HG03060 (cell line): ENCODE results near the gene SPRY4.
"Not testable (repeated sequence)": the region's sequence is repeated elsewhere in the genome, so short reads cannot be mapped to it uniquely, and the experiment has no call there.

ENCODE experiments used
- ATAC-seq: cut with Tn5 transposase; IDR thresholded peaks from one replicate; pipeline ENCODE4 v1.9.1; 2021; ENCODE audit warnings: low read depth, moderate number of reproducible peaks; ENCODE audit not compliant: unreplicated experiment

Gene SPRY4

GRCh38 chr5:142295960-142296860 is 28.6 kb downstream of the SPRY4 start:
- ATAC-seq = no peak

DNA sequence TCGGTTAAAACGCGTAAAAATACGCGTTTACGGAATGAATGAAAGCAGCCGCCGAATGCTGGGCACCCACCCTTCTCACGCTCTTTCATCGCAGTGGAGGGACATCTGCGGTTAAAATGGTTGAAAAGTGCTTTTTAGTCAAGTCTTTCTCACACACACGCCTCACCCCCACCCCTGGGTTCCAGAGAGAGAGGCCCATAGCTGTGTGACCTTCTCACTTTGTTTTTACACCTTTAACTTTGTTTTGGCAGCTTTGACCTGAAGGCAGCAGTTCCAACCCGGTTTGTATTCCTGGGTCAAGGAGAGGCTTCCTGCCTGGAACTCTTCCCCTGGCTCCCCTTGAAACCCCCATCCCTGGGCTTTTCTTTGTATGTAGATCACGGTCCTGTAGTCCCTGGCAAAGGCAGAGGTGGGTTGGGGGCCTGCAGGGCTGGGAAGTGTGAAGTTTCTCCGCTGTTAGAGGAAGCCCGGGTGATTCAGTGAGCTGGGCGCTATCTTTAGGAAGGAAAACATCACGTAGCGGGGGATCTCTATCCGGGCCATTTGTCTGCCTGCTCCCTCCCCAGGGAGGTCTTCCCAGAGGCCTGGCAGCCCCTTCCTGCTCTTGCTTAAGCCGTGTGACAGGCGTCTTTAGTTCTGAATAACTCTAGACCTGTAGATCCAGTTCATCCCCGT is 29.6 kb downstream of the SPRY4 start:
- ATAC-seq = no peak

- no peak for ATAC-seq
These were observed 31.3 kb downstream of the SPRY4 start for GRCh38 chr5:142293486-142293885.

- no peak for ATAC-seq
These were observed 32.0 kb downstream of the SPRY4 start for GRCh38 chr5:142292808-142293207.

DNA sequence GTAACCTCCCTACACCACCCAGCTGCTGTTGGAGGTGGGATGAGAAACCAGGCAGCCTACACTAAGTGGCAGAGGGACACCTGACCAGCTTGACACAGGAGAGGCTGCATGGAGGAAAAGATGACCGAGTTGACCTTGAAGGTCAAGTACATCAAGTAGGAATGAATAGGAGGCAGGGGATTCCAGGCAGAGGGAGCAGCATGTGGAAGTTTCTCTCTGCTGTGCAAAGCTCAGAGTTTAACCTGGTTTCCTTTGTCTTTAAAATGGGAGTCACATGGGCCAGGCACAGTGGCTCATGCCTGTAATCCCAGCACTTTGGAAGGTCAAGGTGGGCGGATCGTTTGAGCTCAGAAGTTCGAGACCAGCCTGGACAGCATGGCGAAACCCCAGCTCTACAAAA is 32.6 kb downstream of the SPRY4 start:
- no peak for ATAC-seq

DNA sequence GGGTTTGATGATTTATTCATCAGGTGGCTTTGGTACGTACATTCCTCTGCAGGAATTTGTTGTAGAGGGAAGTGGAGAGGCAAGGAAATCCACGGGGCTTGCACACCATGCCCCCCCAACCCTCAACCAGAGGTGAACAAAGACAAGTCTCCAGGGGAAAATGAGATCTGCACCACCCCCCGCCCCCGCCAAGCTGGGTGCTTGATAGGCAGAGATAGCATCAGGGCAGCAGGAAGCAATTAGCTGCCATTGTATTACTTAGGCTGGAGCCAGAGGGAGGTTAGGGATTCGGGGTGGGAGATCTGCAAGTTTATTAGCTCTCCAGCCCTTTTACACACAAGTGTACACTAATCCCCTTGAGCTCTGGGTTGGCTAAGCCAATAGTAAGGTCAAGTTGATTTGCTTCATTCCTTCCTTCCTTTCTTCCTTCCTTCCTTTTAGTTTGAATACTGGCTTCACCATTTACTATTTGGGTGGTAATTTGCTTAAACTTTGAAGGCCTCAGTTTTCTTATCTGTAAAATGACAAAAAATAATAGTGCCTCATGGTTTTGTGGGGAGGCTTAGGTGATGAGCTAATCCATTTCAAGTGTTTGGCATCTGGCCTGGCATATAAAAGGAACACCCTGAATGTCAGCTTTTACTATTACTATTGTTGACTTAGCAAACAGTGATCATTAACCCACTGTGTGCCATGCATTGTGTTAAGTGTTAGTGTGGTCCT is 34.1 kb downstream of the SPRY4 start:
- ATAC-seq = no peak

- no peak for ATAC-seq
These were observed 34.9 kb downstream of the SPRY4 start for GRCh38 chr5:142289708-142290576.

DNA sequence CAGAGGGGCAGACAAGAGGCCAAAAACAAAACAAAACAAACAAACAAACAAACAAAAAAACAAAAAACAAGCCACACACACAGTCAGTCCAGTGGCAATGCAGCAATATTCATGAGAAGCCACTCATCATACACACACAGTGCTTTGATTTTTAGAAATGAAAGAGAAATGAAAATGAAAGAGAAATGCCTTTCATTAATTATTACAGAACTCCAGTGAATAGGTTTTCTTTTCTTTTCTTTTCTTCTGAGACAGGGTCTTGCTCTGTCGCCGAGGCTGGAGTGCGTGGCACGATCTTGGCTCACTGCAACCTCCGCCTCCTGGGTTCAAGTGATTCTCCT is 36.9 kb downstream of the SPRY4 start:
- ATAC-seq = no peak

- no peak for ATAC-seq
These were observed 37.5 kb downstream of the SPRY4 start for GRCh38 chr5:142287096-142287972.

- no peak for ATAC-seq
These were observed 38.7 kb downstream of the SPRY4 start for GRCh38 chr5:142286111-142286510.

DNA sequence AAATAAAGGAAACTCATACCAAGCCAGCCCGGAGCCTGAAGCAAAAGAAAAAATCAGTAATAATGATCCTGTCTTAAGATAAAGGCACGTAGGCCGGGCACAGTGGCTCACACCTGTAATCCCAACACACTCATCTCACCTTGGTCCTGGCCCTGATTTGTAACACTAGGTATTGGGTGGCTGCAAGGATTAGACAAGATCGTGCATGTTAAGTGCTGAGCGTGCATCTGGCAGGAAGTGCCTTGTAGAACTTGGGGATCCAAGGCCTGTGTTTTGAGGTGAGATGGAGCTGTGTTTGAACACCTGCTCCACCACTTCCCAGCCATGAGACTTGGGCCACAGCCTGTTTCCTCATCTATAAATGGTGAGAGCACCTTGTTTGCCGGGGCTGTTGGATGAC is 41.5 kb downstream of the SPRY4 start:
- ATAC-seq = no peak

DNA sequence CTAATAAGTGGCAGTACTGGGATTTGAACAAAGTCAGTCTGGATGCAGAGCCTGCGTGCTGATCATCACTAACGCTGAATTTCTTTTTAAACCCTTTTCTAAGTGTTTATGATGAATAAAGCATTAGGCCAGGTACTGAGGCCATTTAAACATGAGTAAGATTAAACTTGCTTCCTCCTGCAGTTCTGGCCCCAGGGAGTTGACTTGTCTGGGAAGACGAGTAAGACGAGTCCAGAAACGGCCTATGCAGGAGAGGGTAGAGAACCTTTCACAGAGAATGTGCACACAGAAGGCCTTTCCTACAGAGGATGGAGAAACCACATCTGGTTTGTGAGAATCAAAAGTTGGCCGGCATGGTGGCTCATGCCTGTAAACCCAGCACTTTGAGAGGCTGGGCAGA is 42.9 kb downstream of the SPRY4 start:
- no peak for ATAC-seq

GRCh38 chr5:142281008-142281367 is 43.8 kb downstream of the SPRY4 start:
- ATAC-seq = no peak

- no peak for ATAC-seq
These were observed 44.5 kb downstream of the SPRY4 start for GRCh38 chr5:142280066-142281007.

- no peak for ATAC-seq
These were observed 46.2 kb downstream of the SPRY4 start for GRCh38 chr5:142278627-142279026.

DNA sequence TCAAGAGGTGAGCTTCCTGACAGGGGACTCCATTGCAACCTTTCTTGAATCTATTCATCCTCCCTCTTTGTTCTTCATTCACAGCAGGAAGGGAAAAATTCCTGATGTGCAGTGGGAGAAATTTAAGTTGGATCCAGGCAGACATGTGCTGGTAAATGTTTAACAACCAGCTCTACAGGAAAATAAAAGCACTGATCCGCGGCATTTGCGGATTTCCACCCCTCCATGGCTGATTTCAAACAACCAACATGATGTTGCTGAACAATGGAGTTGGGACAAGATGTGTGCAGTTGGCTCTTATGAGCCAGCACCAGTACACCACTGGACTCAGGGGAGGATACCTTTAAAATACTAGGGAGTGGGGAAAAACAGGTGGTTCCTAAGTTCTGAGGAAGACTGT is 47.0 kb downstream of the SPRY4 start:
- ATAC-seq = no peak

DNA sequence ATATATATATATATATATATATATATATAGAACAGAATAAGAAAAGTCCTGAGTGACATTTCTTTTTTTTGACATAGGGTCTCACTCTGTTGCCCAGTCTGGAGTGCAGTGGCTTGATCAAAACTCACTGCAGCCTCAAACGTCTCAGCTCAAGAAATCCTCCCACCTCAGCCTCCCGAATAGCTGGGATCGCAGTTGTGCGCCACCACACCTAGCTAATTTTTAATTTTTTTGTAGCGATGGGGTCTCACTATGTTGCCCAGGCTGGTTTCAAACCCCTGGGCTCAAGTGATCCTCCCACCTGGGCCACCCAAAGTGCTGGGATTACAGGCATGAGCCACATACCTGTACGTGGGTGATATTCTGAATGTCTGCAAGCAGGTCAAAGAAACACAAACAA is 48.3 kb downstream of the SPRY4 start:
- ATAC-seq = no peak

DNA sequence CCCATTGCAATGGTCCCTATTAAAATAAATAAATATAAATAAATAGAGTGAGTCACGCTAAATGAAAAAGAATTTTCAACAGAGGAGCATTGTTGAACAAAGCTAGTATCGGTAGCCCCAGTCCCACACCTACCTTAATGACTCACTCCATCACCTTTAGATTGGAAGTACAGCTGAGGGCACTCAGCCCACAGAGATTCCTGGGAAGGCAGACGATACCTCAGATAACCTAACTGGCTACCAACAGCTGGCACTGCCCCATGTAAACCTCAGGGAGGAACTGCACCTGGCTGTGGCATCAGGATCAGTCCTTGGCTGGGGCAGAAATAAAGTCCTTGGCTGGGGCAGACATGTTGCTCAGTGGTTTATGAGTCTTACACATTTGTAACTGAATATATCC is 49.3 kb downstream of the SPRY4 start:
- no peak for ATAC-seq

DNA sequence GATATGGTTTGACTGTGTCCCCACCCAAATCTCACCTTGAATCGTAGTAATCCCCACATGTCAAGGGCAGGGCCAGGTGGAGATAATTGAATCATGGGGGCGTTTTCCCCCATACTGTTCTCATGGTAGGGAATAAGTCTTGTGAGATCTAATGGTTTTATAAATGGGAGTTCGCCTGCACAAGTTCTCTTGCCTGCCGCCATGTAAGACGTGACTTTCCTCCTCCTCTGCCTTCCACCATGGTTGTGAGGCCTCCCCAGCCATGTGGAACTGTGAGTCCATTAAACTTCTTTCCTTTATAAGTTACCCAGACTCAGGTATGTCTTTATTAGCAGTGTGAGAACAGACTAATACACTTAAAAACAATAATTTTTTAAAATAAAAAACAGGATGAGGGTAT is 52.2 kb downstream of the SPRY4 start:
- ATAC-seq = not testable (repeated sequence)
